ENCODE measurements around the gene DNAJC15. TPM values are rescaled to one million over a fixed set of nuclear protein-coding genes. Genes with fewer than 3 reads are reported as not detected.
"Not testable (repeated sequence)": the region's sequence is repeated elsewhere in the genome, so short reads cannot be mapped to it uniquely, and the experiment has no call there.

Gene DNAJC15
- polyA plus RNA-seq, 3 donors = 8.3 to 31.1 (median 22.0) TPM

GRCh38 chr13:43058831-43059230, 35.4 kb downstream of the DNAJC15 start:
- H3K4me1 Mint-ChIP-seq = peaks cover 29% of the 10 kb centered on the region
- TF ChIP-seq, protein P1, sequence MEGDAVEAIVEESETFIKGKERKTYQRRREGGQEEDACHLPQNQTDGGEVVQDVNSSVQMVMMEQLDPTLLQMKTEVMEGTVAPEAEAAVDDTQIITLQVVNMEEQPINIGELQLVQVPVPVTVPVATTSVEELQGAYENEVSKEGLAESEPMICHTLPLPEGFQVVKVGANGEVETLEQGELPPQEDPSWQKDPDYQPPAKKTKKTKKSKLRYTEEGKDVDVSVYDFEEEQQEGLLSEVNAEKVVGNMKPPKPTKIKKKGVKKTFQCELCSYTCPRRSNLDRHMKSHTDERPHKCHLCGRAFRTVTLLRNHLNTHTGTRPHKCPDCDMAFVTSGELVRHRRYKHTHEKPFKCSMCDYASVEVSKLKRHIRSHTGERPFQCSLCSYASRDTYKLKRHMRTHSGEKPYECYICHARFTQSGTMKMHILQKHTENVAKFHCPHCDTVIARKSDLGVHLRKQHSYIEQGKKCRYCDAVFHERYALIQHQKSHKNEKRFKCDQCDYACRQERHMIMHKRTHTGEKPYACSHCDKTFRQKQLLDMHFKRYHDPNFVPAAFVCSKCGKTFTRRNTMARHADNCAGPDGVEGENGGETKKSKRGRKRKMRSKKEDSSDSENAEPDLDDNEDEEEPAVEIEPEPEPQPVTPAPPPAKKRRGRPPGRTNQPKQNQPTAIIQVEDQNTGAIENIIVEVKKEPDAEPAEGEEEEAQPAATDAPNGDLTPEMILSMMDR (IDR thresholded peaks at IDR 0.05) = no peak
- H3K27ac ChIP-seq (ENCODE audit: low read depth in 1 of 2, low read length in 2 of 2) = no peak overlapping the region
- DNase-seq = no peak
- H3K27me3 ChIP-seq (ENCODE audit: control insufficient read depth in 2 of 2, insufficient read depth in 2 of 2, low read length in 2 of 2) = no peaks in the 10 kb centered on the region
- no peaks in the 10 kb centered on the region for H3K36me3 ChIP-seq (replicated peaks in 1 of 2; ENCODE audit: control insufficient read depth in 1 of 2, insufficient read depth in 2 of 2, low read length in 2 of 2)
- intact Hi-C loops (cut with micrococcal nuclease) = no loop called here
- H3K79me2 ChIP-seq (ENCODE audit: insufficient read depth, low read length) = peaks cover 76% of the 10 kb centered on the region
- H3K36me3 Mint-ChIP-seq = peaks cover 21 to 27% of the 10 kb centered on the region in 2 donors
- H3K4me2 ChIP-seq (replicated peaks; ENCODE audit: extremely low read depth, low read length, poor library complexity, severe bottlenecking) = no peak overlapping the region
- H3K4me1 ChIP-seq (ENCODE audit: control insufficient read depth in 1 of 2, insufficient read depth in 2 of 2, low read length in 2 of 2) = peaks cover 27 to 32% of the 10 kb centered on the region in 2 donors
- 100% methylated on average over 1 of the region's 6 CpGs for WGBS (ENCODE audit: insufficient coverage)
- H2AFZ ChIP-seq (ENCODE audit: insufficient read depth, low read depth, low read length, poor library complexity, severe bottlenecking) = no peak overlapping the region
- H3K9me3 Mint-ChIP-seq = peaks cover 0 to 2% (median 0%) of the 10 kb centered on the region in 7 donors
- H4K20me1 ChIP-seq (ENCODE audit: insufficient read depth, low read length) = peaks cover under 1% of the 10 kb centered on the region
- no peak overlapping the region for H3K4me3 ChIP-seq (replicated peaks in 1 of 3; ENCODE audit: low read depth in 2 of 3, low read length in 3 of 3)
- no peaks in the 10 kb centered on the region for H3K27me3 Mint-ChIP-seq (ENCODE audit: low read depth in 3 of 3)
- H3K9me3 ChIP-seq (replicated peaks in 1 of 2; ENCODE audit: control insufficient read depth in 1 of 2, insufficient read depth in 1 of 2, low read length in 2 of 2) = no peaks in the 10 kb centered on the region
- H3K4me3 Mint-ChIP-seq = no peak overlapping the region
- no peak overlapping the region for H3K9ac ChIP-seq (ENCODE audit: insufficient read depth, low read length, poor library complexity, severe bottlenecking)
- H3K27ac Mint-ChIP-seq = peak overlapping the region in 2 of 7 donors; percentile 14 to 73

GRCh38 chr13:43059779-43060178, 36.4 kb downstream of the DNAJC15 start:
- intact Hi-C loops (cut with micrococcal nuclease) = not testable (repeated sequence)

DNA sequence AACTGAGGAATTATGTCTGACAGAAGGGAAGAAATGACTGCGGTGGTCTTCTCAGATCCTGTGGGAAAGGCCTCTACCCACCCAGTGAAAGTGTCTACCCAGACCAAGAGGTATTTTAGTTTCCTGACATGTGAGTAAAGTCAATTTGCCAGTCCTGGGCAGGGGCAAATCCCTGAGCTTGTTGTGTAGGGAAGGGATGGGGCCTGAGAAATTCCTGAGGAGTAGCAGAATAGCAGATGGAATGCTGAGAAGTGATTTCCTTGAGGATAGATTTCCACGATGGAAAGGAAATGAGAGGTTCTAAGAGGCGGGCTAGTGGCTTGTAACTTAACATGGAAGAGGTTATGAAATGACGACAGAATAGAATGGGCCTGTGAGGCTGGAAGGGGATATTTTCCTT, 37.4 kb downstream of the DNAJC15 start:
- H3K9me3 ChIP-seq (replicated peaks in 1 of 2; ENCODE audit: control insufficient read depth in 1 of 2, insufficient read depth in 1 of 2, low read length in 2 of 2); intact Hi-C loops (cut with micrococcal nuclease); H3K27ac ChIP-seq (ENCODE audit: low read depth in 1 of 2, low read length in 2 of 2); H3K36me3 ChIP-seq (replicated peaks in 1 of 2; ENCODE audit: control insufficient read depth in 1 of 2, insufficient read depth in 2 of 2, low read length in 2 of 2); H3K4me3 Mint-ChIP-seq; H3K4me3 ChIP-seq (replicated peaks in 1 of 3; ENCODE audit: low read depth in 2 of 3, low read length in 3 of 3); H3K9me3 Mint-ChIP-seq; H3K9ac ChIP-seq (ENCODE audit: insufficient read depth, low read length, poor library complexity, severe bottlenecking); H3K27ac Mint-ChIP-seq; H3K27me3 Mint-ChIP-seq (ENCODE audit: low read depth in 3 of 3); H3K4me2 ChIP-seq (replicated peaks; ENCODE audit: extremely low read depth, low read length, poor library complexity, severe bottlenecking); H2AFZ ChIP-seq (ENCODE audit: insufficient read depth, low read depth, low read length, poor library complexity, severe bottlenecking); DNase-seq; H4K20me1 ChIP-seq (ENCODE audit: insufficient read depth, low read length); H3K27me3 ChIP-seq (ENCODE audit: control insufficient read depth in 2 of 2, insufficient read depth in 2 of 2, low read length in 2 of 2): not testable (repeated sequence)
- peaks cover 21 to 27% of the 10 kb centered on the region in 2 donors for H3K36me3 Mint-ChIP-seq
- Histone ChIP-seq H3K4me1 (ENCODE audit: control insufficient read depth in 1 of 2, insufficient read depth in 2 of 2, low read length in 2 of 2) (peaks cover 20 to 21% of the 10 kb centered on the region in 2 donors), H3K79me2 (ENCODE audit: insufficient read depth, low read length) (peaks cover 62% of the 10 kb centered on the region)
- peaks cover 32% of the 10 kb centered on the region for H3K4me1 Mint-ChIP-seq
- WGBS (ENCODE audit: insufficient coverage) = 97% methylated on average over 3 of the region's 4 CpGs

More at GRCh38 chr13:43059779-43060178, 36.4 kb downstream of the DNAJC15 start:
- Histone ChIP-seq H3K79me2 (ENCODE audit: insufficient read depth, low read length) (peaks cover 72% of the 10 kb centered on the region), H3K4me1 (ENCODE audit: control insufficient read depth in 1 of 2, insufficient read depth in 2 of 2, low read length in 2 of 2) (peaks cover 25% of the 10 kb centered on the region in 2 donors)
- H3K27me3 Mint-ChIP-seq (ENCODE audit: low read depth in 3 of 3); H3K27me3 ChIP-seq (ENCODE audit: control insufficient read depth in 2 of 2, insufficient read depth in 2 of 2, low read length in 2 of 2); H3K4me3 ChIP-seq (replicated peaks in 1 of 3; ENCODE audit: low read depth in 2 of 3, low read length in 3 of 3); H3K27ac Mint-ChIP-seq; H4K20me1 ChIP-seq (ENCODE audit: insufficient read depth, low read length); H3K4me3 Mint-ChIP-seq; H3K9ac ChIP-seq (ENCODE audit: insufficient read depth, low read length, poor library complexity, severe bottlenecking); DNase-seq; H3K9me3 ChIP-seq (replicated peaks in 1 of 2; ENCODE audit: control insufficient read depth in 1 of 2, insufficient read depth in 1 of 2, low read length in 2 of 2); H3K9me3 Mint-ChIP-seq; H3K4me2 ChIP-seq (replicated peaks; ENCODE audit: extremely low read depth, low read length, poor library complexity, severe bottlenecking); H3K27ac ChIP-seq (ENCODE audit: low read depth in 1 of 2, low read length in 2 of 2); H3K36me3 ChIP-seq (replicated peaks in 1 of 2; ENCODE audit: control insufficient read depth in 1 of 2, insufficient read depth in 2 of 2, low read length in 2 of 2); H2AFZ ChIP-seq (ENCODE audit: insufficient read depth, low read depth, low read length, poor library complexity, severe bottlenecking): not testable (repeated sequence)
- Mint-ChIP-seq H3K4me1 (peaks cover 32% of the 10 kb centered on the region), H3K36me3 (peaks cover 21 to 27% of the 10 kb centered on the region in 2 donors)
- WGBS (ENCODE audit: insufficient coverage) = 100% methylated on average over 2 of the region's 7 CpGs
